Measurements from ENCODE around the gene ARHGAP15.

- TF ChIP-seq EZH2 (IDR thresholded peaks at IDR 0.05) (no peak), POLR2AphosphoS5 (IDR thresholded peaks at IDR 0.05; ENCODE audit: borderline replicate concordance, low read depth, low read length) (no peak), FOXP2 (optimal IDR thresholded peaks at IDR 0.05; ENCODE audit: control extremely low read depth, extremely low read length, insufficient read depth) (no peak)
Observed at GRCh38 chr2:143390171-143390570, 261.0 kb downstream of the ARHGAP15 start.
